D721Med (cell line): ENCODE results near the gene MICU1.

Experiments
- DNase-seq: peaks from one replicate; pipeline ENCODE4 v3.0.0; 2011; ENCODE audit warnings: low spot score; ENCODE audit not compliant: insufficient read length
- FAIRE-seq: peaks from 2 replicates; lab custom pipeline; 2011; peaks lifted over from hg19 to GRCh38; lab: Jason Lieb, UNC
- CTCF ChIP-seq: IDR thresholded peaks from 2 replicates; pipeline ENCODE4 v1.5.1; 2012; ENCODE audit warnings: mild to moderate bottlenecking, control low read depth; ENCODE audit not compliant: insufficient read depth; ENCODE audit errors: missing control alignments

MICU1 gene

GRCh38 chr10:72364239-72364777, 261.6 kb downstream of the MICU1 start:
- FAIRE-seq (peak; percentile 58), DNase-seq (peak; percentile 45)
- TF ChIP-seq CTCF = peak; percentile 97

GRCh38 chr10:72356987-72357386, 268.9 kb downstream of the MICU1 start:
- no peak for TF ChIP-seq CTCF
- DNase-seq = no peak
- FAIRE-seq = no peak

- TF ChIP-seq CTCF = no peak
- DNase-seq (no peak), FAIRE-seq (no peak)
Observed at GRCh38 chr10:72356115-72356514, 269.8 kb downstream of the MICU1 start.

GRCh38 chr10:72355214-72355555, 270.7 kb downstream of the MICU1 start:
- no peak for TF ChIP-seq CTCF
- FAIRE-seq (no peak), DNase-seq (no peak)

- DNase-seq = peak; percentile 80
- no peak for FAIRE-seq
- no peak for TF ChIP-seq CTCF
Observed at GRCh38 chr10:72354356-72355213, 271.3 kb downstream of the MICU1 start, which contains the start of gene DNAJB12. Gene DNAJB12 (minus strand): TSS chr10:72354919. CDS start chr10:72354897, 22 bp downstream.

GRCh38 chr10:72353965-72354355, 271.9 kb downstream of the MICU1 start:
- TF ChIP-seq CTCF = no peak
- DNase-seq = no peak
- no peak for FAIRE-seq
